NCI-H2196 (cell line): ENCODE measurements around the gene FYB1.

Source experiments
- DNase-seq: peaks from one replicate; lab custom pipeline; 2025; ENCODE audit not compliant: unreplicated experiment; lab: John Stamatoyannopoulos, UW

Gene FYB1

GRCh38 chr5:39059064-39059463 lies 160.3 kb downstream of the FYB1 start:
- DNase-seq = no peak

GRCh38 chr5:39058178-39058921 lies 161.0 kb downstream of the FYB1 start:
- no peak for DNase-seq

GRCh38 chr5:39057734-39058133 lies 161.6 kb downstream of the FYB1 start:
- no peak for DNase-seq

- no peak for DNase-seq
Observed at GRCh38 chr5:39055768-39056398, 163.5 kb downstream of the FYB1 start.
